GM21360 (cell line): ENCODE measurements around the gene KLHL29.

Experiments
- ATAC-seq: cut with Tn5 transposase; IDR thresholded peaks from one replicate; pipeline ENCODE4 v1.9.1; 2021; ENCODE audit warnings: mild to moderate bottlenecking, moderate library complexity; ENCODE audit not compliant: unreplicated experiment

Gene KLHL29

DNA sequence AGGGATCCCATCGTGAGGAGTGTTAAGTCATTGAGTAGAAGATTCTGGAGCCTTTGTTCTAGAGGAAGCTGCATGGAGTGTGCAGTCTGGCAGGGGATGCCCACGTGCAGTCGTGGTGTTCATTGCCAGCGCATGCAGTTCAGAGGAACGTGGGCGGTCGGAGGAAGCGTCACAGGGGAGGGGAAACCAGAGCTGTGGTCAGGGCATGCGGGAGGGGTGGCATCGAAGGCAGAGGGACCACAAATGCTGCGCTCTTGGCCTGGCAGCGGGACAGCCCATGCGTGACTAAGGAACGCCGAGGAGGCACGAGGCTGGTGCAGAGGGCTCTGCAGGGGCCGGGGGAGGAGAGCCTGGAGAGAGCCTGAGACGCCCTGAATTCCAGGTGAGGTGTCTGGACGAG is 141.1 kb downstream of the KLHL29 start:
- no peak for ATAC-seq

DNA sequence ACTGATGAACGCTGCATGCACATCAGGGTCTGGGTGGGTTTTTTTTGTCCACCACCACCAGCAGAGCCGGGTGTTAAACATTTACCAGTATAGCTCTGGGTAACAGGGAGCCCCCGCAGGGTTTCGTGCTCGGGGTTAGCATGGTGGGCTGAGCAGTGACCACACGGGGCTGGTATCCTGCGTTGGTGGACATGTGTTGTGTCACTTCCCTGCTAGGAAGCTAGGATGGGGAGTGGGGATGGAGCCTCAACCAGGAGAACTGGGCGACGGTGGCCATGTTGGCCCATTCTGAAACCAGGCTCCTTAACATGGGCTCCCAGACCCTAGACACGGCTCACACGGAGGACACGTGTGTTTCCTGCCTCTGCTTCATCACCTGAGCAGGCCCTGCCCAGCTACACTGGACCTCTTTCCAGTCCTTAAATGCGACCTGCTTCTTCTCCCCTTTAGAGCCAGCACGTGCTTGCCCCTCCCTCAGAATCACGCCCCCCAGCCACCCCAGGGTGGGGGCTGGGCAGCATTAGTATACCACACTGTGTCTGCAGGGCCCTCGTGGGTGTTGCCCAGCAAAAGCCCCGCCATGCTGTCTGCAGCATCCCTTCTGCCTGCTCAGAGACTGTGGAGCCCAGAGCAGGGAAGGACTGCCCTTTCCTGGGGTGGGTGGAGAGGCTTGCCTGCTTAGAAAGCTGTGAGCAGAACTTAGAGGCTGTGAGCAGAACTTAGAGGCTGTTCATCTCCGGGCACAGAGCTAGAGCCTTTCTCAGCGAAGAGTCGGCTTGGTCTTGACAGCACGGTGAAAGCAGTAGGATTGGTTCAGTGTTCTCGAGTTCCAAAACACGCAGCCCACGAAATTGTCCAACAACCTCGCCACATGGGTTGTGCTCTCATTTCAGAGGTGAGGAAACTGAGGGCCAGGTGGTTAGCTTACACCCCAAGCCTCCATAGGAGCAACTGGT is 142.1 kb downstream of the KLHL29 start:
- ATAC-seq = no peak

DNA sequence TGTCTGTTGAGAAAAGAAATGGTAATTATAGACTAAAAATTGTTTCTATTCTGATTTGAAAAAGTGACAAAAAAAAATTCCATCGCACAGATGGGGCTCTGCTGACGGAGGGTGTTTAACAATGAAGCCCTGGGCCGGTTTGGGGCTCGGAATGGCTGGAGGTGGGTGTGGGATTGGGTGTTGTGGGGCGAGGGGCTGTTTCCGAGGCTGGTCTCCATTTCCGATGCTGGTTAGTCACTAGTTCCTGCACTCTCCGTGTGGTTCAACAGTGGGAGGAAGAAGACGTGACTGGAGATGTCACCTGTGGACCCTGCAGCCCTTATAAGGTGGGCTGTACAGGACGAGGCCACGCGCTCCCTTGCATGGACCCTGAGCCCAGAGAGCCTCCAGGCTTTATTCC is 143.2 kb downstream of the KLHL29 start:
- no peak for ATAC-seq

DNA sequence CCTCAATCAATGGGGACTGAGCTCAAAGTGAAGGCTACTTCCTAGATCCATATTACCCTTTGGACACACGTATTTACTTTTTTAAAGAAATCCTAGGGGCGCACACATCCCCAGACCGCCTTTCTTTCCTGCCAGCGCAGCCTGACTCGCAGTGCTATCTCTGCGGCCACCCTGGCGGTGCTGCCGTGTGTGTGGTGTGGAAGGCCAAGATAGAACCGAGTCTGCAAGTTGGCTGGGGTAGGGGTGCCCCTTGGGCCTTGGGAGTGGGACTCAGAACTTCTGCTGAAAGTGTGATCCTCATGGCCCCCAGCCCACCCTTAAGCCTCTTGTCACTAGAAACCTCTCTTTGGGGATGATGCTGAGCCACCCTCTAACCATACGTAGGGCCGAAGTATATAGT is 143.7 kb downstream of the KLHL29 start:
- ATAC-seq = no peak

DNA sequence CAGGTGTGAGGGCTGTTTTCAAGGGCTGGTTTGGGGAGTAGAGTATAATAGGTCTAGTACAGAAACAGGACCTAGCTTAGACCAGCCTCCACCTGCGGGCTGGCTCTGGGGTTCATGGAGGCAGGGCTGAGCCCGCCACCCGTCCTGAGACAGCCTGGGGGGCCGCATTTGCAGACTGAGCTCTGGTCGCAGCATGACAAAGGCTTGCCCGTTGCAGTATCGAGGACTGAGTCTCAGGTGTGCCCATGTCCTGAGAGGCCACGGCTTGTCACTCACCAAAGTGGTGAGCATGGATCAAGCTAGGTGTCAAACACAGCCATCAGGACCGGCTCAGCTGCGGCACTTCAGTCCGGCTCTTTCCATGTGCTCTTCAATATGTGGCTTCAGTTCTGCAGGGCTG is 144.7 kb downstream of the KLHL29 start:
- ATAC-seq = no peak

DNA sequence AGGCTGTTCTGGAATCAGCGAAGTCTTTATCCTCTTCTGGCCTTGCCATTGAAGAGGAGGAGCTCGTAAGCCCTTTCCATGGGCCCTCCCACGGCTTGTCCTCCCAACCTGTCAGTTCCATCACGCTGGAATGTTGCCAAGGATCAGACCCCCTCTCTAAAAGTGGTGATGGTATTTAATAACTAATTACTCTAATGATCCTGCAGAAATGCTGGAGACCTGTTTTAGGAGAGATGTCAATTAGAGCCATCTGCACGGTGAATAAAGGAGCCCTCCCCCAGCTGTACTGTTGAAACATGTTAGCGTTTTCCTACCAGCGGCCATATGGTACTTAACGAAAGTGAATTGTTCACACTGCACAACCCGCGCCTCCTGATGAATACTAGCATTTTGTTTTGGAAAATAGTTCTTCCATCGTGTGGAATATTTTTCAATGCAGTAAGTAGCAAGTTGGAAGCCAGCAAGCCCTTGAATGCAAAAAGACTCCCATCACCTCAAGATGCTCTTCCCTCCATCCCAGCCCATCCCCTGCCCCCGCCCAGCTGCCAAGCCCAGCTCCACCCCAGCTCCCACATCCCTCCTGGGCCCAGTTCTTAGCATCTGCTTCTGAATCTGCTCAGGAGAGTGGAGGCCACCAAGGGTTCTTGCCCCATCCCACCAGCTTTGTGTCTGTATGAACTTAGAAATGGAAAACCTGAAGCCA is 145.4 kb downstream of the KLHL29 start:
- ATAC-seq = no peak

DNA sequence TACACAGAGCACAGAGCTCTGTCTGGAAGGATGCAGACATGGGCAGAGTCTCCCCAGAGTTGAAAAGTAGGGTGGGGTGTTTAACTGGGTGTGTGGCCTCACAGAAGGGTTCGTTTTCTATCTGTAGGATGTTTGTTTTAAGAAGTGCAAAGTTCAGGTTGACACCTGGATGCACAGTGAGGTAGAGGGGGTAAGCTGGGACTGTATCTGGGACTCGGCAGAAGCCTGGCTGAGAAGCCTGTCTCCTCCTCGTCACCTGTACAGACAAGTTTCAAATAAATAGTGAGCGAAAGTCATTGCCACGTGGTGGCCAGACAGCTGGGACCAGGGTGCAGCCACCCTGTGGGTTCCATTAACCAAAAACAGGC is 145.9 kb downstream of the KLHL29 start:
- no peak for ATAC-seq

DNA sequence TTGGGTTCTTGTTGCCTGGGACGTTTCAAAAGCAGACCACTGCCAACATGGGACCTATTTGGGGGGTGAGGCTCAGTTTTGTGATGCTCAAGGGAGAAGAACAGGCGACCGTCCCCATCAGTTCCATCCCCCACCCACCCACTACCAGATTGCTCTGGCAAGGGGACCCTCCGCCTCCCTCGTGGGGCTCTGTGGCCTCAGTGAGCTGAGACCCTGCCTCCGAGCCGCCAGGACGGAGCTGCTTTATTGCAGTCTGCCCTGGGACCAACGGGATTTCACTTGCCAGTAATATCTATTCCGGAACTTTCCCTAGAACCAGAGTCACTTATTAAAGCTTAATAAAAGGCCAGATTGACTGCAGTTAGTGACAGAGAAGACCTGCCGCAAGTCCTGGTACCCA is 146.3 kb downstream of the KLHL29 start:
- no peak for ATAC-seq

DNA sequence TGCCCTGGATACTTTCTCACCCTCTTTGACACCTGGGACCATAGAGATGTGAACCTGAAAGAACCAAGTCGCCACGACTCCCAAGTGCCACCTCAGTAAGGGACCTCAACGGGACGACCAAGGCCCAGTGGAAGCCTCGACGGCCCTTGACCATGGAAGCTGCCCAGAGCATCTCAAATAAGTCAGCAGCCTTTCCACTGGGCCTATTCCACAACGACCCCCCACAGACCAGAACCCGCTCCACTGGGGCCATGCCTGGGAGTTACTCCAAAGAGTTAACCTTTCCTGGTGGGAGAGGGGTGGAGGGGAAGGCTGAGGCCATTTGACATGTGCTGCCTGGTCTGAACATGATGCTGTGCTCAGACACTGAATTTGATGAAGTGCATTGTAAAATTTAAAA is 146.9 kb downstream of the KLHL29 start:
- ATAC-seq = no peak

DNA sequence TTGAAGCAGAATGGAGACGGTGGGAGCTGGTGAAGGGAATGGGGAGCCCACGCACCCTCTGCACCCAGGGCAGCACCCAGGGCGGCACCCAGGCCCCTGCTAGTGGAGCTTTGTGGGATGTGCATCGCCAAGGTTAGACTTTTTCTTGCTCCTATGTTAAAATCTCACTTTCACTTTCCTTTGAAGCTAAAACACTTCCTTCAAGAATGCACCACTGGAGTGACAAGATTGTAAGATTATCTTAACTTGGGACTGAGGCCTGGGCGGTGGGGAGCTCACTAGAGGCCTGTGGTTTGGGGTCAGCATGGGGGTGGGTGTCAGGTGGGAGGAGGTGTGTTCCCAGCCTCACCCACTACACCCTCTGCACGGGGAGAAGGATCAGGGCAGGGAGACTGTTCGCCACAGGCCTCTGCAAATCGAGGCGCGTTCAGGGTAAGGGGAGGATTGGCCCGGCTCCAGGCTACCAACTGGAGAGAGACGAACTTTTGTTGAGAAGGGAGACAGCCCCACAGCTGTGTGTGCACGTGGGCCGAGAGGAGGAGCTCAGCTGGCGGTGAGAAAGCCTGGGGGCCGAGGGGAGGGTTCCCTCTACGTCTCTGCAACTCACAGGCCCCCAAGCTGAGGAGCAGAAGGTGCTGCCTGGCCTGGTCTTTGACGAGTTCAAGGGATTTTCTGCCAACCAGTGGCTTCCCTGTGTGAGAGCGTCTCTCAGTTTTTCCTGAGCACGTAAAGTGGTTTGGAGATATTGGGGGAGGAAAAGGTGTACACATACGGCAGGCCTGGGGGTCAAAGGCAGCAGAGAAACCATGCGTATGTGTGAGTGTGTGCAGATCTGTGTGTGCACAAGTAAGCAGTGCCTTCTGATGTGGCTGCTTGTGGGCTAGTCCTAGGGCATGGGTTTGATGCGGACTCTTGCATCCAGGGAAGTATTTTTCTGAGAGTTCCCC is 147.7 kb downstream of the KLHL29 start:
- peak; percentile 72 for ATAC-seq

DNA sequence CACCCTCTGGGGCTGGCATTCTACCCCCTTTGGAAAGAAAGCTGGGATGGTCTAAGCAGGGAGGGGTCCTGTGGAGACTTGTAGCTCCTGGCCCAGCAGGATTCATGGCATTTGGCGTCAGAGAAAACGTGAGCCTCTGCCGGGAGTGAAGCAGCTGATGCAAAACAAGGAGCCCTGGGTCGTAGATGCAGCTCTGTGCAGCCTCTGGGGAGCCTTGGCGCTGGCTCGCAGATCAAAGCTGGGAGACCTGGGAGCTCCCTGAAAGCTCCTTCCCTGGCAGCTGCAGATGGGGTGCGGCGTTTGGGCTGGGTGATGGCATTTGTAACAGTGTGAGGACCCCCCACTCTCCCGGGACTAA is 148.3 kb downstream of the KLHL29 start:
- ATAC-seq = no peak

DNA sequence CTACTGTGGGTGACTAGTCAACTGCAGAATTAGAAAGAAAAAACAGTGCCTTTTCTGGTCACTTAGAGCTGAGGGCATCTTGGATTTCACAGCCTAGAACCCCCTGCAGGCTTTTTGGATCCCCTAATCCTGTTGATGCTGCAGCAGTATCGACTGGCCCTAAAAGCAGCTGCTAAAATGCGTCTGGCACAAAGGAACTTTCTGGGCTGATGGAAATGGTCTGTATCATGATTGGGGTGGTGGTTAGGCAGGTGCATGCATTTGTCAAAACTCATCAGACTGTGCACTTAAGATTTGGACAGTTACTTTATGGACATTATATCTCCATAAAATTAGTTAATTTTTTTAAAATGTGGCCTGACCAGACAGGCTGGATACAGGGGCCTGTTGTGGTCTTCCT is 149.8 kb downstream of the KLHL29 start:
- ATAC-seq = no peak

DNA sequence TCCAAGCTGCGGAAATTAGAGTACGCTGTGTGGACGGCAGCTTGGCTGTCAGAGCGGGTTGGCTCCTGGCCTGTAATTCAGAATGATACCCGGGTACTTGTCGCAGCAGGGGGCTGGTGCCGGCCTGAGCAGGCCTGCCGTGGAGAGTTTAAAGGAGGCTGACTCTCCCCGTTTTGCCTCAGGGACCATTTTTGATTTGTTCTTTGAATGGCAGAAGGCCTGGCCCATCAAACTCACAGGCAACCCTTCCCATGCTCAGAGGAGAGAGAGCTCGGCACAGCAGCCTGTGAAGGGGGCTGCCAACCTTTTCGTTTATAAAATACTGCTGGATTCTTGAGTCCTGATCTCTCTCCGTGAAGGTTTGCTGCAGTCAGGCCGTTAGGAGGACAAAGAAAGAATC is 151.3 kb downstream of the KLHL29 start:
- ATAC-seq = no peak

DNA sequence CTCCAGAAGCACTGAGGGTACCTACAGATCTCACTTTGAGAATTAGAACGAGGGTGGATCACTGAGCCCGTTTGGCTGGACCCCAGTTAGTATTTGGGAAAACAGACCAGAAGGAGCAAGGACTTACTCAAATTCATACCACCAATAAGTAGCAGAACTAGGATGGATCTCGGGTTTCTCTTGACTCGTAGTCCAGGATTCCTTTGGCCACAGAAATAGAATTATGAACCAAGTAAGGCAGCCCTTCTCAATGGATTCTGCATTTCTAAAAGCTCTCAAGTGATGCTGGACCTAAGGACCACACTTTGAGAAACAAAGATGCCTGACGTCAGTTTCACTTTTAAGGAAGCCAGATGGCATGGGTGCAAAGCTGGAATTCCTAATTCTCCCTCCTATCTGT is 153.0 kb downstream of the KLHL29 start:
- no peak for ATAC-seq

DNA sequence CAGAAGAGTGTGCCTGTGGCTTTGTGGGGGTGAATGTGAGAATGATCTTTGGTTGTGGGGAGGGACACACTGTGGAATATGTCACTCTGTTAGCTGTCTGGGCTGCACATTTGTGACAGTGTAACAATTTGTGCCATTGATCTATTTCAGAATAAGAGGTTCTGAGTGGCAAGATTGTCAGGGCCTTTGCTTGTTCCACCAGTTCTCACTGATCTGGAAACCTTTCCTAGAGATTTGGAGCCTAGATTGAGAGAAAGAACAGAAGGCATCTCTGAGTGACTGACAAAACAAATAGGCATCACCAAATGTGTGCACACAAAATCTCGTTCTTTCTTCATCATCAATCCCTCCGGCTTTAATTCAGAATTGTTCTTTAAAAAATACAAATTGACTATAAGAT is 153.6 kb downstream of the KLHL29 start:
- ATAC-seq = no peak

DNA sequence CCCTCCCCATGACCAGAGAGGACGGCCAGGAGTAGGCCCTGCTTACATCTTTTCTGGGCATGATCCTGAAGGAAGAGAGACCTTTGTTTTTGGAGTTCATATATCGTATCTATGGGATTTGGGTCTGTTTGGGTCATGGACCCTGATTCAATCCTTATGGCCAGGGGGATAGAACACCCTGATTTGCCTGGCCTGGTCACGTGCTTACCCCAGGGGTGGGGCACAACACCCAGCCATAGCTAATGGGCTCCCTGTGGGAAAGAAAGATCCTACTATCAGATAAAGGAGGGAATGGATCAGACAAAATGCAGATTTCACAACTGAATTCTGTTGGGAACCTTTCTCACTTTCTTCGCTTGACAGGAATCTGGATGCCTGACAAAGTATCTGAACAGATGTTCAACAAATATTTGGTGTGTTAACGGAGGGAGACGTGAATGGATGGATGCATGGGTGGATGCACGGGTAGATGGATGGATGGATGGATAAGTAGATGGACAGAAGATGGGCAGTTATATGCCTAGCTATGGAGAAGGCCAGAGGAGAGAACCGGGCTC is 155.9 kb downstream of the KLHL29 start:
- no peak for ATAC-seq

DNA sequence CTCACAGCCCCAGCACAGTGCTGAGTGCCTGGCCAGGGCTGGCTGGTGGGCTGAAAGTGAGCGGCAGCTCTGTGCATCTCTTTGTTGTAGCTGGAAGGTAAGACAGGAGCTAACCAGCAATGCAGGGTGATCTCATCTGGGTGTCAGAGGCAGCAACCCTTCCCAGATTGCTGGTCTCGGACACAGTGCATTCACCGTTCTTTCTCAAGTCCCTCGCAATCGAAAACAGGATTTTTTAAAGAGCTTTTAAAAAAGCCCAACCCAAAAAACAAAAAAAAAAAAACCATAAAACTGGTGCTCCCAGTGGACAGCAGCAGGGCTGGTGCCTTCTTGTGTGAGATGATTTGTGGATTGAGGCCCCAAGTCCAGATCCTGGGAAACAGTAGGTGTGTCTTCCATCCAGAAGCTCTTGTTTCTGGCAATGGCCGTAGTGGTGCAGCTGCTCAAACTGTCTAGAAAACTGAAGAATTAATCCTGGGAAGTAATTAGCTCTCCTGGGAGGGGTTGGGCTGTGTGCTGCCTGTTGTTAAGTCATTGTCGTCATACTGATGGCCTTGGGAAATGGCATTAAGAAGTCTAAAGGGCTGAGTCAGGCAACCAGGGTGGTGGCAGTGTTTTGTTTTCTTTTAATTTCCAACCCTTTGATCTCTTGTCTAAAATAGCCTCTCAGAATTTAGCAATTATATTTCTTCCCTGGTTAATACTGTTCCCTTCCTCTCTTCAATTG is 156.7 kb downstream of the KLHL29 start:
- ATAC-seq = no peak

DNA sequence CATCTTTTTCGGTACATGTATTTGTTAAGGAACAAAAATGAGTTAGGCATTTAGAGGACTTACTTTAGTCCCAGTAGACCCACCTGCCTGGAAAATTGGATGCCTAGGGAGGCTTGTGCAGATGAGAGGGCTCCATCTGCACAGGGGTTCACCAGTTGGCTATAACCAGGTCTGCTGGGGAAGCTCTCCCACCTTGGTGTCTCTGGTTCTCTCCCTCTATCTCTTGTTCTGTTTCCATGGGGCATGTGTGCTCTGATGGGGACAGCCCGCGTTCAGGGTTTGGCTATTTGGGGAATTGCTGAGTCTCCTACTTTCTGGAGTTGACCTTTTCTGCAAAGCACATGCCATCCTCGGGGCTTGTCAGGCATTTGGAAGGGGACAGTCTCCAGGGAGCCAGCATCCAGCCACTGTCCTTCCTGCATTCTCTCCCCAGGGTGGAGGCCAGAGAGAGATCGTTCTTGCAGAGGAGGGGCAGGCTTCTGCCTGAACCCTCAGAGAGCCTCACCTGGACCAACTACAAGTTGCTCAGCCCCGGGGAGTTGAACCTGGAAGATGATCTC is 157.3 kb downstream of the KLHL29 start:
- no peak for ATAC-seq

DNA sequence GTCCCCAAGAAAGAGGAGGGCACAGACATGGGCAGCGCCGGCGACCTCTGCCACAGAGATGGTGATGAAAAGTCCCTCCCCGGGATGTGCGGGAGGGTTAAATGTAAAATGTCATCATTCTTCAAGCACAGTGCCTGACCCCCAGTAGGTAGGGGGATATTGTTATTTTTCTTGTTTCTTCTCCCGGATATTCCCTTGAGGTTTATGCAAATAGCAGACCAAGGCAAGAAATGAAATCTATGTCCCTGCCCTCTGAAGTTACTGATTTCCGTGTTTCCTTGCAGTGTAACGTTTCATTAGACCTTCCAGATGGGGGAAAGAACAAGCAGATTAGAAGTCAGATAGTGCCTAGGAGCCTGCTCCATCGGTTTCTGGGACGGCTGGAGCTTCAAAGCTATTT is 158.3 kb downstream of the KLHL29 start:
- ATAC-seq = no peak

DNA sequence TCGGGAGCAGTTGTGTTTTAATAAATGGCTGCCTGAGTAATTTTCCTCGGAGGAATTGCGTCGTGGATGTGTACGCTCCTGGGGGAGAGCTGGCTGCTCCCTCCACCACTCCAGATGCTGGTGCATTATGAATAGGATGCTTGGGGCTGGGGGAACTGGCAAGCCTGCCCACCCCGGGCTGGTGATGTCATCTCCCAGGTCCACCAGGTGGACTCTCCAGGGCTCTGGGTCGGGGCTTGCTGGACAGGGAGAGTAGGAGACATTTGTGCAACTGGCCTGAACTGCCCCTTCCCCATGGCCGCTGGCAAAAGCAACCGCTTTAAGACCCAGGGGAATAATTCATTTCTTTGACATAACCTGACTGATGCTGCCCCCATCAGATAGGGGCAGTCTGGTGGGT is 158.7 kb downstream of the KLHL29 start:
- no peak for ATAC-seq
